ENCODE results near the gene MRTFA.

MRTFA gene

GRCh38 chr22:40498420-40499208, 137.9 kb downstream of the MRTFA start:
- Histone ChIP-seq H3K9me3 (ENCODE audit: insufficient read depth, low read depth, low read length) (peaks cover 9% of the 10 kb centered on the region), H3K4me1 (ENCODE audit: insufficient read depth, low read length) (peaks cover 12% of the 10 kb centered on the region), H3K27me3 (ENCODE audit: insufficient read depth, low read length) (no peaks in the 10 kb centered on the region), H3K4me3 (ENCODE audit: low read length) (no peak overlapping the region), H3K27ac (ENCODE audit: low read length) (no peak overlapping the region), H3K9ac (ENCODE audit: low read depth, low read length) (0 out of 2 replicates have a peak overlapping the region, but pooled peaks have one; percentile 17), H3K36me3 (ENCODE audit: insufficient read depth, low read depth, low read length) (no peaks in the 10 kb centered on the region)

- no peak overlapping the region for H3K4me3 ChIP-seq (ENCODE audit: low read length)
- no peak overlapping the region for H3K27ac ChIP-seq (ENCODE audit: low read length)
- H3K9me3 ChIP-seq (ENCODE audit: insufficient read depth, low read depth, low read length) = no peaks in the 10 kb centered on the region
- H3K36me3 ChIP-seq (ENCODE audit: insufficient read depth, low read depth, low read length) = no peaks in the 10 kb centered on the region
- H3K27me3 ChIP-seq (ENCODE audit: insufficient read depth, low read length) = no peaks in the 10 kb centered on the region
- H3K9ac ChIP-seq (ENCODE audit: low read depth, low read length) = no peak overlapping the region
- H3K4me1 ChIP-seq (ENCODE audit: insufficient read depth, low read length) = peaks cover 21% of the 10 kb centered on the region
Observed at GRCh38 chr22:40493441-40493840, 143.1 kb downstream of the MRTFA start.

GRCh38 chr22:40491990-40492631, 144.4 kb downstream of the MRTFA start:
- Histone ChIP-seq H3K9ac (ENCODE audit: low read depth, low read length) (no peak overlapping the region), H3K27me3 (ENCODE audit: insufficient read depth, low read length) (no peaks in the 10 kb centered on the region), H3K4me1 (ENCODE audit: insufficient read depth, low read length) (peaks cover 20% of the 10 kb centered on the region), H3K4me3 (ENCODE audit: low read length) (no peak overlapping the region), H3K36me3 (ENCODE audit: insufficient read depth, low read depth, low read length) (no peaks in the 10 kb centered on the region), H3K9me3 (ENCODE audit: insufficient read depth, low read depth, low read length) (no peaks in the 10 kb centered on the region), H3K27ac (ENCODE audit: low read length) (peak overlapping the region; percentile 32)

GRCh38 chr22:40487663-40488249, 148.8 kb downstream of the MRTFA start:
- Histone ChIP-seq H3K27me3 (ENCODE audit: insufficient read depth, low read length) (no peaks in the 10 kb centered on the region), H3K9ac (ENCODE audit: low read depth, low read length) (no peak overlapping the region), H3K27ac (ENCODE audit: low read length) (no peak overlapping the region), H3K36me3 (ENCODE audit: insufficient read depth, low read depth, low read length) (no peaks in the 10 kb centered on the region), H3K4me3 (ENCODE audit: low read length) (no peak overlapping the region), H3K9me3 (ENCODE audit: insufficient read depth, low read depth, low read length) (no peaks in the 10 kb centered on the region), H3K4me1 (ENCODE audit: insufficient read depth, low read length) (peaks cover 14% of the 10 kb centered on the region)

GRCh38 chr22:40486962-40487602, 149.4 kb downstream of the MRTFA start:
- Histone ChIP-seq H3K27ac (ENCODE audit: low read length) (no peak overlapping the region), H3K9ac (ENCODE audit: low read depth, low read length) (no peak overlapping the region), H3K4me1 (ENCODE audit: insufficient read depth, low read length) (peaks cover 7% of the 10 kb centered on the region), H3K4me3 (ENCODE audit: low read length) (no peak overlapping the region), H3K27me3 (ENCODE audit: insufficient read depth, low read length) (no peaks in the 10 kb centered on the region), H3K36me3 (ENCODE audit: insufficient read depth, low read depth, low read length) (no peaks in the 10 kb centered on the region), H3K9me3 (ENCODE audit: insufficient read depth, low read depth, low read length) (no peaks in the 10 kb centered on the region)

- no peak overlapping the region for H3K27ac ChIP-seq (ENCODE audit: low read length)
- H3K27me3 ChIP-seq (ENCODE audit: insufficient read depth, low read length) = no peaks in the 10 kb centered on the region
- no peak overlapping the region for H3K9ac ChIP-seq (ENCODE audit: low read depth, low read length)
- no peak overlapping the region for H3K4me3 ChIP-seq (ENCODE audit: low read length)
- no peaks in the 10 kb centered on the region for H3K36me3 ChIP-seq (ENCODE audit: insufficient read depth, low read depth, low read length)
- no peaks in the 10 kb centered on the region for H3K9me3 ChIP-seq (ENCODE audit: insufficient read depth, low read depth, low read length)
- no peaks in the 10 kb centered on the region for H3K4me1 ChIP-seq (ENCODE audit: insufficient read depth, low read length)
Observed at GRCh38 chr22:40485813-40486667, 150.5 kb downstream of the MRTFA start.

- Histone ChIP-seq H3K4me1 (ENCODE audit: insufficient read depth, low read length) (no peaks in the 10 kb centered on the region), H3K4me3 (ENCODE audit: low read length) (no peak overlapping the region), H3K27me3 (ENCODE audit: insufficient read depth, low read length) (no peaks in the 10 kb centered on the region), H3K27ac (ENCODE audit: low read length) (no peak overlapping the region), H3K9ac (ENCODE audit: low read depth, low read length) (no peak overlapping the region), H3K36me3 (ENCODE audit: insufficient read depth, low read depth, low read length) (no peaks in the 10 kb centered on the region), H3K9me3 (ENCODE audit: insufficient read depth, low read depth, low read length) (no peaks in the 10 kb centered on the region)
Observed at GRCh38 chr22:40484906-40485669, 151.4 kb downstream of the MRTFA start.

GRCh38 chr22:40482886-40483285, 153.6 kb downstream of the MRTFA start:
- H3K36me3 ChIP-seq (ENCODE audit: insufficient read depth, low read depth, low read length) = no peaks in the 10 kb centered on the region
- H3K4me3 ChIP-seq (ENCODE audit: low read length) = no peak overlapping the region
- H3K9ac ChIP-seq (ENCODE audit: low read depth, low read length) = no peak overlapping the region
- H3K27me3 ChIP-seq (ENCODE audit: insufficient read depth, low read length) = no peaks in the 10 kb centered on the region
- H3K4me1 ChIP-seq (ENCODE audit: insufficient read depth, low read length) = peaks cover 12% of the 10 kb centered on the region
- no peaks in the 10 kb centered on the region for H3K9me3 ChIP-seq (ENCODE audit: insufficient read depth, low read depth, low read length)
- no peak overlapping the region for H3K27ac ChIP-seq (ENCODE audit: low read length)

GRCh38 chr22:40482391-40482790, 154.1 kb downstream of the MRTFA start:
- Histone ChIP-seq H3K9ac (ENCODE audit: low read depth, low read length) (no peak overlapping the region), H3K27ac (ENCODE audit: low read length) (no peak overlapping the region), H3K4me3 (ENCODE audit: low read length) (no peak overlapping the region), H3K27me3 (ENCODE audit: insufficient read depth, low read length) (no peaks in the 10 kb centered on the region), H3K4me1 (ENCODE audit: insufficient read depth, low read length) (peaks cover 17% of the 10 kb centered on the region), H3K36me3 (ENCODE audit: insufficient read depth, low read depth, low read length) (no peaks in the 10 kb centered on the region), H3K9me3 (ENCODE audit: insufficient read depth, low read depth, low read length) (no peaks in the 10 kb centered on the region)

- Histone ChIP-seq H3K9ac (ENCODE audit: low read depth, low read length) (no peak overlapping the region), H3K4me3 (ENCODE audit: low read length) (no peak overlapping the region), H3K9me3 (ENCODE audit: insufficient read depth, low read depth, low read length) (no peaks in the 10 kb centered on the region), H3K27me3 (ENCODE audit: insufficient read depth, low read length) (no peaks in the 10 kb centered on the region), H3K4me1 (ENCODE audit: insufficient read depth, low read length) (peaks cover 18% of the 10 kb centered on the region), H3K36me3 (ENCODE audit: insufficient read depth, low read depth, low read length) (no peaks in the 10 kb centered on the region), H3K27ac (ENCODE audit: low read length) (no peak overlapping the region)
Observed at GRCh38 chr22:40480996-40481395, 155.5 kb downstream of the MRTFA start.

All from iPS-20b (cell line).